ENCODE data around the gene ZDHHC11B. TPM values are rescaled to one million over a fixed set of nuclear protein-coding genes. Genes with fewer than 3 reads are reported as not detected.
A peak's percentile ranks its signal among the peaks of the same experiment; 100 is the strongest.

The ZDHHC11B gene
- total and polyA plus RNA-seq, 2 donors from 2014 or later: 4.4 to 5.4 TPM

GRCh38 chr5:666816-667498 lies 117.6 kb downstream of the ZDHHC11B start:
- no peak overlapping the region for H3K27ac ChIP-seq (ENCODE audit: low read depth in 2 of 2, low read length in 2 of 2)
- H3K9me3 ChIP-seq (ENCODE audit: control insufficient read depth in 2 of 3, insufficient read depth in 1 of 3, low read length in 3 of 3): no peaks in the 10 kb centered on the region
- H3K36me3 ChIP-seq (ENCODE audit: control insufficient read depth in 2 of 3, insufficient read depth in 3 of 3, low read length in 3 of 3): peaks cover 0 to 4% (median 0%) of the 10 kb centered on the region in 3 donors
- H3K4me3 ChIP-seq (ENCODE audit: low read length in 3 of 3): no peak overlapping the region
- intact Hi-C loops (cut with DNase I): loop anchor here (10.0 kb wide), 1 partner anchor 238 kb away; no protein-coding TSS in a partner anchor
- H3K4me1 ChIP-seq (ENCODE audit: control insufficient read depth in 2 of 3, insufficient read depth in 2 of 3, low read depth in 1 of 3, low read length in 3 of 3): peaks cover 0 to 4% (median 3%) of the 10 kb centered on the region in 3 donors
- H3K27me3 ChIP-seq (ENCODE audit: control insufficient read depth, insufficient read depth, low read length): no peaks in the 10 kb centered on the region
- TF ChIP-seq CTCF (IDR thresholded peaks at IDR 0.05; ENCODE audit: borderline replicate concordance, extremely low read depth, insufficient read depth): no peak
- FAIRE-seq: no peak
- H3K9ac ChIP-seq (ENCODE audit: low read length in 3 of 3): no peak overlapping the region
- peak in 1 of 5 donors; percentile 72 for DNase-seq

- peak in 1 of 5 donors; percentile 63 for DNase-seq
- TF ChIP-seq CTCF (IDR thresholded peaks at IDR 0.05; ENCODE audit: borderline replicate concordance, extremely low read depth, insufficient read depth): no peak
- no peak overlapping the region for H3K9ac ChIP-seq (ENCODE audit: low read length in 3 of 3)
- H3K4me1 ChIP-seq (ENCODE audit: control insufficient read depth in 2 of 3, insufficient read depth in 2 of 3, low read depth in 1 of 3, low read length in 3 of 3): no peaks in the 10 kb centered on the region
- peaks cover 0 to 4% (median 0%) of the 10 kb centered on the region in 3 donors for H3K36me3 ChIP-seq (ENCODE audit: control insufficient read depth in 2 of 3, insufficient read depth in 3 of 3, low read length in 3 of 3)
- no peak overlapping the region for H3K4me3 ChIP-seq (ENCODE audit: low read length in 3 of 3)
- no peaks in the 10 kb centered on the region for H3K27me3 ChIP-seq (ENCODE audit: control insufficient read depth, insufficient read depth, low read length)
- no peak for FAIRE-seq
- H3K9me3 ChIP-seq (ENCODE audit: control insufficient read depth in 2 of 3, insufficient read depth in 1 of 3, low read length in 3 of 3): no peaks in the 10 kb centered on the region
- no peak overlapping the region for H3K27ac ChIP-seq (ENCODE audit: low read depth in 2 of 2, low read length in 2 of 2)
- intact Hi-C loops (cut with DNase I): loop anchor here (10.0 kb wide), 1 partner anchor 239 kb away; no protein-coding TSS in a partner anchor
Measured at GRCh38 chr5:665956-666711, 118.4 kb downstream of the ZDHHC11B start.

GRCh38 chr5:665541-665955 lies 119.0 kb downstream of the ZDHHC11B start:
- DNase-seq (peak in 2 of 5 donors; percentile 66 to 74), FAIRE-seq (no peak)
- peaks cover 0 to 4% (median 0%) of the 10 kb centered on the region in 3 donors for H3K36me3 ChIP-seq (ENCODE audit: control insufficient read depth in 2 of 3, insufficient read depth in 3 of 3, low read length in 3 of 3)
- no peak overlapping the region for H3K4me3 ChIP-seq (ENCODE audit: low read length in 3 of 3)
- H3K9me3 ChIP-seq (ENCODE audit: control insufficient read depth in 2 of 3, insufficient read depth in 1 of 3, low read length in 3 of 3): no peaks in the 10 kb centered on the region
- H3K27ac ChIP-seq (ENCODE audit: low read depth in 2 of 2, low read length in 2 of 2): no peak overlapping the region
- no peaks in the 10 kb centered on the region for H3K4me1 ChIP-seq (ENCODE audit: control insufficient read depth in 2 of 3, insufficient read depth in 2 of 3, low read depth in 1 of 3, low read length in 3 of 3)
- no peaks in the 10 kb centered on the region for H3K27me3 ChIP-seq (ENCODE audit: control insufficient read depth, insufficient read depth, low read length)
- no peak overlapping the region for H3K9ac ChIP-seq (ENCODE audit: low read length in 3 of 3)
- TF ChIP-seq CTCF (IDR thresholded peaks at IDR 0.05; ENCODE audit: borderline replicate concordance, extremely low read depth, insufficient read depth): no peak
- intact Hi-C loops (cut with DNase I): loop anchor here (10.0 kb wide), 1 partner anchor 239 kb away; no protein-coding TSS in a partner anchor
